ENCODE results near the gene MAPKBP1.

DNA sequence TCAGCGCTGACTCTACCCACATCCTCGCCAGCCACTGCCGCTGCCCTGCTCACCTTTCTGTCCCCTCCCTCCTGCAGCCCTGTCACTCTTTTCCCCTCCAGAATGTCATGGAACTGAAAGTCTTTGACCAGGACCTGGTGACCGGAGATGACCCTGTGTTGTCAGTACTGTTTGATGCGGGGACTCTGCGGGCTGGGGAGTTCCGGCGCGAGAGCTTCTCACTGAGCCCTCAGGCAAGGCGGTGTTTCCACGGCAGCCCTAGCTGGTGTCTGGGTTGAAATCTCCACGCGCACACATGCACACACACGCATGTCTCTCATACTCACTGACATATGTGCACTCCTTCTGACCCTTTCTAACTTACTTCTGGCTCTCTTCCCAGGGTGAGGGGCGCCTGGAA is 66.4 kb downstream of the MAPKBP1 start:
- TF ChIP-seq ZBTB26 (CRISPR knock-in tag; IDR thresholded peaks at IDR 0.05; ENCODE audit: borderline replicate concordance) (no peak), ZNF296 (CRISPR knock-in tag; conservative IDR thresholded peaks at IDR 0.05) (no peak), ATF7 (IDR thresholded peaks at IDR 0.05) (no peak), ATF7 (CRISPR knock-in tag; IDR thresholded peaks at IDR 0.05) (no peak), ZNF24 (IDR thresholded peaks at IDR 0.05) (no peak), SUZ12 (IDR thresholded peaks at IDR 0.05; ENCODE audit: low read depth, low read length) (no peak), ZNF30 (CRISPR knock-in tag; IDR thresholded peaks at IDR 0.05) (no peak), FOXM1 (CRISPR knock-in tag; IDR thresholded peaks at IDR 0.05) (no peak), HOMEZ (CRISPR knock-in tag; IDR thresholded peaks at IDR 0.05; ENCODE audit: low read depth) (no peak), REST (IDR thresholded peaks at IDR 0.05; ENCODE audit: borderline replicate concordance in 1 of 2, low read depth in 1 of 2, low read length in 2 of 2) (no peak), SMARCC2 (IDR thresholded peaks at IDR 0.05) (no peak), ZNF766 (CRISPR knock-in tag; IDR thresholded peaks at IDR 0.05; ENCODE audit: borderline replicate concordance) (no peak), PCBP1 (IDR thresholded peaks at IDR 0.05; ENCODE audit: borderline replicate concordance, low read depth, low read length) (no peak), ZNF576 (CRISPR knock-in tag; IDR thresholded peaks at IDR 0.05) (no peak)
- TF ChIP-seq, protein P1, sequence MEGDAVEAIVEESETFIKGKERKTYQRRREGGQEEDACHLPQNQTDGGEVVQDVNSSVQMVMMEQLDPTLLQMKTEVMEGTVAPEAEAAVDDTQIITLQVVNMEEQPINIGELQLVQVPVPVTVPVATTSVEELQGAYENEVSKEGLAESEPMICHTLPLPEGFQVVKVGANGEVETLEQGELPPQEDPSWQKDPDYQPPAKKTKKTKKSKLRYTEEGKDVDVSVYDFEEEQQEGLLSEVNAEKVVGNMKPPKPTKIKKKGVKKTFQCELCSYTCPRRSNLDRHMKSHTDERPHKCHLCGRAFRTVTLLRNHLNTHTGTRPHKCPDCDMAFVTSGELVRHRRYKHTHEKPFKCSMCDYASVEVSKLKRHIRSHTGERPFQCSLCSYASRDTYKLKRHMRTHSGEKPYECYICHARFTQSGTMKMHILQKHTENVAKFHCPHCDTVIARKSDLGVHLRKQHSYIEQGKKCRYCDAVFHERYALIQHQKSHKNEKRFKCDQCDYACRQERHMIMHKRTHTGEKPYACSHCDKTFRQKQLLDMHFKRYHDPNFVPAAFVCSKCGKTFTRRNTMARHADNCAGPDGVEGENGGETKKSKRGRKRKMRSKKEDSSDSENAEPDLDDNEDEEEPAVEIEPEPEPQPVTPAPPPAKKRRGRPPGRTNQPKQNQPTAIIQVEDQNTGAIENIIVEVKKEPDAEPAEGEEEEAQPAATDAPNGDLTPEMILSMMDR (CRISPR knock-in tag; IDR thresholded peaks at IDR 0.05), result no peak
